Prostate gland (tissue), 2 donors: ENCODE results near the gene VSIG8. TPM values are rescaled to one million over a fixed set of nuclear protein-coding genes. Genes with fewer than 3 reads are reported as not detected.

Experiments
- DNase-seq: peaks from one replicate; pipeline ENCODE4 v3.0.0-alpha.2; 2019; ENCODE audit warnings: low spot score
- H3K27ac ChIP-seq, 2 donors: fragments of 200-600 bp; sonication (generic); 2 replicates each; pipeline ENCODE4 v1.5.1; 2017 to 2019
- H3K27me3 ChIP-seq: fragments of 200-600 bp; sonication (generic); replicated peaks from 2 replicates; pipeline ENCODE4 v1.5.1; 2019; ENCODE audit not compliant: insufficient read depth
- H3K36me3 ChIP-seq, 2 donors: fragments of 200-600 bp; sonication (generic); 1 replicate in 1 of 2; 2 replicates in 1 of 2; pipeline versions ENCODE4 v1.5.1 to v1.8.1; 2017 to 2019
- H3K4me1 ChIP-seq: fragments of 200-600 bp; sonication (generic); replicated peaks from 2 replicates; pipeline ENCODE4 v1.5.1; 2019
- H3K4me3 ChIP-seq, 2 donors: fragments of 200-600 bp; sonication (generic); 2 replicates each; pipeline ENCODE4 v1.5.1; 2017 to 2019
- H3K9me3 ChIP-seq: fragments of 200-600 bp; sonication (generic); 2 replicates; pipeline ENCODE4 v1.5.1; 2017
- POLR2A ChIP-seq: fragments of 450-650 bp; IDR thresholded peaks from one replicate; pipeline ENCODE4 v1.6.1; 2016; ENCODE audit warnings: antibody characterized with exemption, mild to moderate bottlenecking
- POLR2AphosphoS5 ChIP-seq: sonication (generic); formaldehyde crosslinking; IDR thresholded peaks from one replicate; pipeline ENCODE4 v1.6.1; 2017; ENCODE audit warnings: antibody characterized with exemption
- WGBS: methylation state at CpG from one replicate; pipeline ENCODE4 v1.1.5; 2018; 5-methylcytosine and 5-hydroxymethylcytosine counted together
- intact Hi-C: fragments of 100-400 bp; cut with DNase I; formaldehyde crosslinking; loops from one replicate; pipeline ENCODE4 v1.14.2; 2022
- total RNA-seq, 2 donors: library from RNA; depleted of rRNA; stranded (reverse); fragments of >200 nt; gene quantifications; one replicate each; pipeline ENCODE4 v1.1.0, GENCODE V29; 2016
- TF ChIP-seq, protein P1 (sequence below), 4 experiments: fragments of 200-600 bp in 2 of 4; fragments of 450-650 bp in 2 of 4; sonication (generic) in 2 of 4; IDR thresholded peaks; 1 replicate in 3 of 4; 2 replicates in 1 of 4; pipeline ENCODE4 v1.5.1; 2016 to 2019; ENCODE audit warnings: antibody characterized with exemption in 4 of 4, mild to moderate bottlenecking in 2 of 4, moderate library complexity in 2 of 4

Gene VSIG8
- total RNA-seq, 2 donors from 2014 or later, result not detected

DNA sequence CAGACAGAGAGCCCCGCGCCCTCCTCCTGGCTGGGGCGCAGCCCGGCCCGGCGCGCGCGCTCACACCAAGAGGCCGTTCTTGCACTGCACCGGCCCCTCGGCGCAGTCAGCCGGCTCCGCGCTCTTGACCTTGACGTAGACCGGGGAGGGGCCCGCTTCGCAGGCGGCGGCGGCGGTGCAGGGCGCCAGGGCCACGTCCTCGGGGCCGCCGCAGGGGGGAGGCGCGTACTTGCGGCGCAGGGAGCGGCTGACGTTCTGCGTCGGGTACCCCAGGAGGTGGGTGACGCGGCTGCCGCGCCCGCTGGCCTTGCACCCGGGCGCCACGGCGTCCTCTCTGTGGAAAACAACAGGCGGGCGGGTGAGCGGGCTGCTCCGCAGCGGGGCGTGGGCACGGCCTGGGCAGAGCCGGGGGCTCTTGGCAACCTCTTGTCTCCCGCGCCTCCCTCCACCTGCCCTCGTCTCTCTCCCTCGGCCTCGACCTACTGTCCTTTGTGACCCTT, 7.7 kb downstream of the VSIG8 start:
- Histone ChIP-seq H3K4me1 (no peaks in the 10 kb centered on the region), H3K27ac (peak overlapping the region; percentile 84 to 87), H3K27me3 (no peaks in the 10 kb centered on the region), H3K9me3 (no peaks in the 10 kb centered on the region), H3K36me3 (no peaks in the 10 kb centered on the region), H3K4me3 (peak overlapping the region; percentile 52 to 64)
- DNase-seq, result peak; percentile 62
- under 1% methylated on average over 37 of the region's 59 CpGs for WGBS
- intact Hi-C loops, result loop anchor here (10.0 kb wide), 1 partner anchor 70 kb away; the partner anchor contains the start of gene TAGLN2
- TF ChIP-seq, protein P1, sequence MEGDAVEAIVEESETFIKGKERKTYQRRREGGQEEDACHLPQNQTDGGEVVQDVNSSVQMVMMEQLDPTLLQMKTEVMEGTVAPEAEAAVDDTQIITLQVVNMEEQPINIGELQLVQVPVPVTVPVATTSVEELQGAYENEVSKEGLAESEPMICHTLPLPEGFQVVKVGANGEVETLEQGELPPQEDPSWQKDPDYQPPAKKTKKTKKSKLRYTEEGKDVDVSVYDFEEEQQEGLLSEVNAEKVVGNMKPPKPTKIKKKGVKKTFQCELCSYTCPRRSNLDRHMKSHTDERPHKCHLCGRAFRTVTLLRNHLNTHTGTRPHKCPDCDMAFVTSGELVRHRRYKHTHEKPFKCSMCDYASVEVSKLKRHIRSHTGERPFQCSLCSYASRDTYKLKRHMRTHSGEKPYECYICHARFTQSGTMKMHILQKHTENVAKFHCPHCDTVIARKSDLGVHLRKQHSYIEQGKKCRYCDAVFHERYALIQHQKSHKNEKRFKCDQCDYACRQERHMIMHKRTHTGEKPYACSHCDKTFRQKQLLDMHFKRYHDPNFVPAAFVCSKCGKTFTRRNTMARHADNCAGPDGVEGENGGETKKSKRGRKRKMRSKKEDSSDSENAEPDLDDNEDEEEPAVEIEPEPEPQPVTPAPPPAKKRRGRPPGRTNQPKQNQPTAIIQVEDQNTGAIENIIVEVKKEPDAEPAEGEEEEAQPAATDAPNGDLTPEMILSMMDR (IDR thresholded peaks at IDR 0.05), result peak in 2 of 4 experiments; percentile 22 to 38
- TF ChIP-seq POLR2AphosphoS5, result peak; percentile 32
- peak; percentile 82 for TF ChIP-seq POLR2A

DNA sequence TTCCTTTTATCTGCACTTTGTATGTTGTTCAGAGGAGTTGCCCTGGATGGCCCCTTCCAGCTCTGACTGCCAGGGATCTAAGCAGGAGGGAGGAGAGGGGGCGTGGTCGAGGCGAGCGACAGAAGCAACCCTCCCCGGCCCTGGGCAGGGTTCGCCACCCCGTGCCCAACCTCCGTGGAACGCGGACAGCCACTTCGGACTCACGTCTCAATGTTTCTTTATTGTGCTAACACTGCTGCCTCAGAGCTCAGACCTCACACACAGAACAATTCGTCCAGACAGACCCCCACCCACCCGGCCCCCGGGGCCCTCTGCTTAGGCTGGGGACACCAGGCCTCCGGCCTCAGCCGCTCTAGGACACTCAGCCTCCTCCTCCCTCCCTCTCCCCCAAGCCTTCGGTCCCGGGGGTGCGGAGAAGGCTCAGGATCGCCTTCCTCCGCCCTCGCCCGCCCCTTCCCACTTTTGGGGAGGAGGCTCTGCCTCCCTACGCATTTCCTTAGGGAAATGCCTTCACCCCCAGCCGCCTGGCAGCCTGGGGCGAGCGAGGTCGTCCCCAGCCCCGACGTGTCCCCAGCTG, 8.3 kb downstream of the VSIG8 start:
- WGBS, result 2% methylated on average over 27 of the region's 31 CpGs

DNA sequence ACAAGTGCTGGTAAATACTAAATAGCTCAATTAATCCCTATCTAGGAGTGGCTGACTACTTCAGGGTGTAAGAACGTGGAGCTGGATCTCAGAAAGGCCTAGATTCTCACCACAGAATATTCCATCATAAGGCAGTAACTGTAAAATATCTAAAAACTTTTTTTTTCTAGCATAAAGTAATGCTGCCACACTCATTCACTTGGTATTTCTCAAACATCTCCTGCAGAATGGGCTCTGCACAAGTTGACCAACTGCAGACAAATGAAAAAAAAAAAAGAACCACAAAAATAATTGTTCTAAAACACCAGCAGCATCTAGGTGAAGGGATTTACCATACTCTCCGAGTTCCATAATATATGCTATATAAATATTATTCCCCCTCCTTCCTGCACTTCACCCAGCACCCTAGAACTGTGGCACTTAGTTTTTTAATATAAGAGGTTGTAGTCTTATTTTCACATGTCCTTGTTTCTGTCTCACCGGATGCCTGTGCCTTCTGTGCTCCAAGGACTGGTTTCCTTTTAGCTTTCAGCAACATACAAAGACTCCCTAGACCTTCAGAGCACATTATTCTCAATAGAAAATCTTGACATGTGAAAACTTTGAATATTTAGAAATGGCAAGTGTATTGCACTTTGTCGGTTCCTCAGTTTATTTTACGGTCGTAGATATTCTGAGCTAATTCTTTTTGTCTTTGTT, 8.9 kb downstream of the VSIG8 start:
- Histone ChIP-seq H3K4me3 (peak overlapping the region; percentile 52 to 64), H3K27ac (peak overlapping the region; percentile 84 to 87), H3K4me1 (no peaks in the 10 kb centered on the region), H3K36me3 (no peaks in the 10 kb centered on the region), H3K9me3 (no peaks in the 10 kb centered on the region), H3K27me3 (no peaks in the 10 kb centered on the region)
- no peak for TF ChIP-seq POLR2AphosphoS5
- TF ChIP-seq, protein P1 (IDR thresholded peaks at IDR 0.05), result no peak
- no peak for TF ChIP-seq POLR2A
- intact Hi-C loops, result loop anchor here (10.0 kb wide), 1 partner anchor 71 kb away; the partner anchor contains the start of gene TAGLN2
- WGBS, result 21% methylated on average over 6 of the region's 6 CpGs
- DNase-seq, result no peak

More for the DNA sequence above, 8.3 kb downstream of the VSIG8 start:
- Histone ChIP-seq H3K36me3 (no peaks in the 10 kb centered on the region), H3K27ac (peak overlapping the region; percentile 84 to 87), H3K27me3 (no peaks in the 10 kb centered on the region), H3K4me1 (no peaks in the 10 kb centered on the region), H3K9me3 (no peaks in the 10 kb centered on the region), H3K4me3 (peak overlapping the region; percentile 52 to 64)
- intact Hi-C loops, result loop anchor here (10.0 kb wide), 1 partner anchor 71 kb away; the partner anchor contains the start of gene TAGLN2
- TF ChIP-seq POLR2A (peak; percentile 32), POLR2AphosphoS5 (no peak)
- TF ChIP-seq, protein P1 (IDR thresholded peaks at IDR 0.05), result no peak
- peak; percentile 54 for DNase-seq

DNA sequence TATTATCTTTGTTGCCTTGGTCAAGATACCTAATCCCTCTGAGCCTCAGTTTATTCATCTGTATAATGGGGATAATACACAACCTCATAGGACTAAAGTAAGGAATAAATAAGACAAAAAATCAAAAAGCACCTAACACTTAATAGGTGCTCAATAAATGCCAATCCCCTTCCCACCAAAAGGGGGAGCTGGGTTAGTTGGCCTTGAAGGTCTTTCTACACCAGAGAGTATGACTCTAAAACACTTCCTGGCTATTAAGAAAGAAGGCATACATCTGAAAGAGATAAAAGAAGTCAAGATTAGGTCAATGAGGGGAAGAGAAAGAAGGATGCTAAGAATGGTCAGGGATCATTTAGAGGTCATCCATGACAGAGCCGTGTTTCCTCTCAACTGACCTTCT, 11.1 kb downstream of the VSIG8 start:
- TF ChIP-seq POLR2A, result no peak
- no peak for TF ChIP-seq POLR2AphosphoS5
- TF ChIP-seq, protein P1 (IDR thresholded peaks at IDR 0.05), result no peak
- Histone ChIP-seq H3K27me3 (no peaks in the 10 kb centered on the region), H3K27ac (no peak overlapping the region), H3K4me3 (no peak overlapping the region), H3K36me3 (no peaks in the 10 kb centered on the region), H3K9me3 (no peaks in the 10 kb centered on the region), H3K4me1 (no peaks in the 10 kb centered on the region)
- WGBS, result 90% methylated on average over 1 of the region's 1 CpG
- intact Hi-C loops, result loop anchor here (10.0 kb wide), 1 partner anchor 73 kb away; the partner anchor contains the start of gene TAGLN2
- DNase-seq, result no peak
